HepG2 (cell line): Measurements from ENCODE around the gene PPP3R1. TPM values are rescaled to one million over a fixed set of nuclear protein-coding genes. Genes with fewer than 3 reads are reported as not detected.
A peak's percentile ranks its signal among the peaks of the same experiment; 100 is the strongest.

Experiments used
- ARNT ChIP-seq: fragments of 450-650 bp; IDR thresholded peaks from 2 replicates; pipeline ENCODE4 v1.6.1; 2017
- ARNTL ChIP-seq: sonication (generic); formaldehyde crosslinking; IDR thresholded peaks from 2 replicates; pipeline ENCODE4 v1.4.0; 2020; ENCODE audit warnings: mild to moderate bottlenecking, missing genetic modification reagents
- CBX1 ChIP-seq: IDR thresholded peaks from one replicate; pipeline ENCODE4 v1.6.1; 2016; ENCODE audit warnings: antibody characterized with exemption, low read depth
- ELF3 ChIP-seq: IDR thresholded peaks from 2 replicates; pipeline ENCODE4 v1.6.1; 2016; ENCODE audit warnings: missing genetic modification reagents, missing compliant biosample characterization
- HNRNPL ChIP-seq: fragments of 200-400 bp; formaldehyde crosslinking; IDR thresholded peaks from 2 replicates; pipeline ENCODE4 v1.6.1; 2017; ENCODE audit warnings: mild to moderate bottlenecking, low read depth, low read length
- KMT2B ChIP-seq: IDR thresholded peaks from 2 replicates; pipeline ENCODE4 v1.6.1; 2016; ENCODE audit warnings: missing genetic modification reagents, missing compliant biosample characterization
- MBNL3 ChIP-seq: fragments of 250-450 bp; sonication (Bioruptor Pico); conservative IDR thresholded peaks from 2 replicates; pipeline ENCODE4 v1.8.0; 2022; ENCODE audit warnings: mild to moderate bottlenecking, inconsistent platforms
- NFRKB ChIP-seq: fragments of 450-650 bp; IDR thresholded peaks from 2 replicates; pipeline ENCODE4 v1.6.1; 2017
- RXRB ChIP-seq: IDR thresholded peaks from 2 replicates; pipeline ENCODE4 v1.6.1; 2016; ENCODE audit warnings: borderline replicate concordance, missing genetic modification reagents, missing compliant biosample characterization
- SIN3A ChIP-seq: IDR thresholded peaks from 2 replicates; pipeline ENCODE4 v1.6.1; 2011; ENCODE audit warnings: low read depth, mild to moderate bottlenecking, control low read depth, low read length, borderline replicate concordance
- SKIL ChIP-seq: sonication (generic); formaldehyde crosslinking; IDR thresholded peaks from 2 replicates; pipeline ENCODE4 v1.8.0; 2022; ENCODE audit warnings: missing genetic modification reagents, mild to moderate bottlenecking, moderate library complexity, borderline replicate concordance
- TAF1 ChIP-seq: sonication (generic); formaldehyde crosslinking; IDR thresholded peaks from 2 replicates; pipeline ENCODE4 v1.4.0; 2020; ENCODE audit warnings: missing genetic modification reagents
- TSC22D2 ChIP-seq: sonication (generic); formaldehyde crosslinking; IDR thresholded peaks from 2 replicates; pipeline ENCODE4 v1.5.1; 2020; ENCODE audit warnings: missing genetic modification reagents, mild to moderate bottlenecking, borderline replicate concordance
- WIZ ChIP-seq: sonication (generic); formaldehyde crosslinking; IDR thresholded peaks from 2 replicates; pipeline ENCODE4 v1.5.1; 2020; ENCODE audit warnings: mild to moderate bottlenecking, missing genetic modification reagents
- YEATS4 ChIP-seq: sonication (generic); formaldehyde crosslinking; IDR thresholded peaks from 2 replicates; pipeline ENCODE4 v1.4.0; 2020; ENCODE audit warnings: missing genetic modification reagents, borderline replicate concordance
- ZBTB7B ChIP-seq: sonication (generic); formaldehyde crosslinking; IDR thresholded peaks from 2 replicates; pipeline ENCODE4 v1.4.0; 2020; ENCODE audit warnings: missing genetic modification reagents
- ZNF101 ChIP-seq: sonication (generic); formaldehyde crosslinking; IDR thresholded peaks from 2 replicates; pipeline ENCODE4 v1.4.0; 2020; ENCODE audit warnings: mild to moderate bottlenecking, low read depth, missing genetic modification reagents, borderline replicate concordance
- ZNF275 ChIP-seq: sonication (generic); formaldehyde crosslinking; IDR thresholded peaks from 2 replicates; pipeline ENCODE4 v1.8.0; 2022; ENCODE audit warnings: missing genetic modification reagents, mild to moderate bottlenecking, inconsistent platforms, borderline replicate concordance
- ZNF414 ChIP-seq: sonication (generic); formaldehyde crosslinking; IDR thresholded peaks from 2 replicates; pipeline ENCODE4 v1.5.0; 2020; ENCODE audit warnings: missing genetic modification reagents
- ZNF550 ChIP-seq: sonication (generic); formaldehyde crosslinking; IDR thresholded peaks from 2 replicates; pipeline ENCODE4 v1.4.0; 2020; ENCODE audit warnings: mild to moderate bottlenecking, missing genetic modification reagents, borderline replicate concordance
- ZNF570 ChIP-seq: sonication (generic); formaldehyde crosslinking; IDR thresholded peaks from 2 replicates; pipeline ENCODE4 v1.4.0; 2020; ENCODE audit warnings: mild to moderate bottlenecking, missing genetic modification reagents, borderline replicate concordance
- ZNF678 ChIP-seq: sonication (generic); formaldehyde crosslinking; IDR thresholded peaks from 2 replicates; pipeline ENCODE4 v1.4.0; 2020; ENCODE audit warnings: mild to moderate bottlenecking, missing genetic modification reagents
- ZNF740 ChIP-seq: sonication (generic); formaldehyde crosslinking; IDR thresholded peaks from 2 replicates; pipeline ENCODE4 v1.4.0; 2020; ENCODE audit warnings: missing genetic modification reagents
- ZNF768 ChIP-seq: sonication (generic); formaldehyde crosslinking; IDR thresholded peaks from 2 replicates; pipeline ENCODE4 v1.4.0; 2020; ENCODE audit warnings: missing genetic modification reagents
- ZNF776 ChIP-seq: sonication (generic); formaldehyde crosslinking; IDR thresholded peaks from 2 replicates; pipeline ENCODE4 v1.4.0; 2020; ENCODE audit warnings: mild to moderate bottlenecking, missing genetic modification reagents
- ZNF790 ChIP-seq: sonication (generic); formaldehyde crosslinking; IDR thresholded peaks from 2 replicates; pipeline ENCODE4 v1.8.0; 2022; ENCODE audit warnings: missing genetic modification reagents, mild to moderate bottlenecking, borderline replicate concordance
- ZNF83 ChIP-seq: sonication (generic); formaldehyde crosslinking; IDR thresholded peaks from 2 replicates; pipeline ENCODE4 v1.4.0; 2020; ENCODE audit warnings: missing genetic modification reagents, mild to moderate bottlenecking, borderline replicate concordance
- polyA plus RNA-seq, 8 experiments: library from polyadenylated mRNA; depleted of rRNA in 3 of 8; stranded (reverse) in 7 of 8; unstranded in 1 of 8; fragments of >200 nt; fragmentation: Illumina TruSeq in 4 of 8; extraction: Trizol in 4 of 8; gene quantifications; 2 replicates each; pipeline versions ENCODE4 v1.2.1 to v1.2.3, GENCODE V29; 2011 to 2016; ENCODE audit warnings: low read depth in 4 of 8, missing spikeins in 1 of 8, mixed read lengths in 1 of 8; ENCODE audit not compliant: insufficient read depth in 1 of 8
- total RNA-seq, 5 experiments: library from RNA; depleted of rRNA; stranded (reverse); fragments of >200 nt; fragmentation: Illumina TruSeq; extraction: Trizol; gene quantifications; 2 replicates each; pipeline ENCODE4 v1.2.3, GENCODE V29; 2016; ENCODE audit warnings: low read depth in 1 of 5

PPP3R1 gene
- total and polyA plus RNA-seq, 2 of the 13 experiments (the other 11 are each of a cell fraction or from before 2014, with no cell fraction given) = 11.6 to 25.7 TPM

- TF ChIP-seq ZNF83 (peak; percentile 82; the same call in 1 of the 2 replicates), ZNF678 (CRISPR knock-in tag) (peak; percentile 55; the same call in 1 of the 2 replicates), YEATS4 (CRISPR knock-in tag) (peak; percentile 92), TAF1 (peak; percentile 91), RXRB (peak; percentile 52), CBX1 (peak; percentile 84), ZNF776 (CRISPR knock-in tag) (peak; percentile 94), TSC22D2 (peak; percentile 41; the same call in 1 of the 2 replicates), KMT2B (CRISPR knock-in tag) (peak; percentile 96), ARNTL (peak; percentile 91), ZBTB7B (0 out of 2 replicates have a peak, but pooled peaks have one; percentile 23), ZNF275 (CRISPR knock-in tag) (0 out of 2 replicates have a peak, but pooled peaks have one; percentile 74), ZNF790 (peak; percentile 28; the same call in 1 of the 2 replicates), ARNT (no peak), ZNF570 (CRISPR knock-in tag) (no peak), WIZ (CRISPR knock-in tag) (peak; percentile 48; the same call in 1 of the 2 replicates), ZNF740 (CRISPR knock-in tag) (peak; percentile 87), ZNF550 (peak; percentile 65; the same call in 1 of the 2 replicates), NFRKB (no peak), ZNF414 (CRISPR knock-in tag) (peak; percentile 13; the same call in 1 of the 2 replicates), SKIL (CRISPR knock-in tag) (peak; percentile 64; the same call in 1 of the 2 replicates), SIN3A (peak; percentile 68; the same call in 1 of the 2 replicates), ZNF101 (CRISPR knock-in tag) (no peak), MBNL3 (CRISPR knock-in tag) (no peak), ELF3 (CRISPR knock-in tag) (peak; percentile 97), HNRNPL (no peak), ZNF768 (CRISPR knock-in tag) (no peak; the same call in 1 of the 2 replicates)
Measured at GRCh38 chr2:68252400-68253218, at the start of gene PPP3R1 (continued).
